Neuronal stem cell (in vitro differentiated cells): ENCODE data around the gene HS3ST3A1.

Experiments used
- DNase-seq: peaks from one replicate; pipeline ENCODE4 v3.0.0-alpha.2; 2013; ENCODE audit warnings: low spot score
- H2AFZ ChIP-seq: one replicate; pipeline ENCODE4 v1.6.1; 2013; ENCODE audit warnings: mild to moderate bottlenecking, low read length, inconsistent platforms
- H2AK5ac ChIP-seq: 2 replicates; pipeline ENCODE4 v1.6.1; 2013; ENCODE audit warnings: low read depth, mild to moderate bottlenecking, inconsistent platforms, low read length, moderate library complexity, mixed read lengths
- H2BK120ac ChIP-seq: 2 replicates; pipeline ENCODE4 v1.6.1; 2013; ENCODE audit warnings: low read depth, mild to moderate bottlenecking, inconsistent platforms, low read length, moderate library complexity, mixed read lengths
- H2BK12ac ChIP-seq: one replicate; pipeline ENCODE4 v1.6.1; 2013; ENCODE audit warnings: low read length, inconsistent platforms
- H2BK15ac ChIP-seq: 2 replicates; pipeline ENCODE4 v1.6.1; 2013; ENCODE audit warnings: mild to moderate bottlenecking, low read length, inconsistent platforms, mixed read lengths
- H2BK5ac ChIP-seq: one replicate; pipeline ENCODE4 v1.6.1; 2013; ENCODE audit warnings: inconsistent platforms, mild to moderate bottlenecking, low read length, moderate library complexity
- H3K14ac ChIP-seq: one replicate; pipeline ENCODE4 v1.6.1; 2013; ENCODE audit warnings: low read length, inconsistent platforms
- H3K18ac ChIP-seq: 2 replicates; pipeline ENCODE4 v1.6.1; 2013; ENCODE audit warnings: low read length, inconsistent platforms
- H3K23ac ChIP-seq: 2 replicates; pipeline ENCODE4 v1.6.1; 2013; ENCODE audit warnings: low read depth, mild to moderate bottlenecking, mixed read lengths, low read length, inconsistent platforms; ENCODE audit not compliant: poor library complexity
- H3K27ac ChIP-seq: replicated peaks from 3 replicates; pipeline ENCODE4 v1.5.1; 2013; ENCODE audit warnings: low read length, inconsistent platforms
- H3K27me3 ChIP-seq, 3 experiments: 2 replicates each; pipeline ENCODE4 v1.6.1; 2013; ENCODE audit warnings: low read length in 3 of 3, mild to moderate bottlenecking in 2 of 3, inconsistent platforms in 1 of 3, low read depth in 1 of 3, mixed read lengths in 1 of 3, moderate library complexity in 1 of 3; ENCODE audit not compliant: control insufficient read depth in 3 of 3, insufficient read depth in 3 of 3
- H3K36me3 ChIP-seq, 2 donors: replicated peaks in 1 of 2; 2 replicates each; pipeline ENCODE4 v1.6.1; 2013; ENCODE audit warnings: low read length in 2 of 2; ENCODE audit not compliant: control insufficient read depth in 2 of 2, insufficient read depth in 2 of 2
- H3K4ac ChIP-seq: 2 replicates; pipeline ENCODE4 v1.6.1; 2013; ENCODE audit warnings: inconsistent platforms, mild to moderate bottlenecking, low read length, moderate library complexity
- H3K4me1 ChIP-seq, 2 donors: 1 replicate in 1 of 2; 2 replicates in 1 of 2; pipeline ENCODE4 v1.6.1; 2013; ENCODE audit warnings: low read length in 2 of 2, low read depth in 1 of 2; ENCODE audit not compliant: control insufficient read depth in 2 of 2, insufficient read depth in 1 of 2
- H3K4me2 ChIP-seq: one replicate; pipeline ENCODE4 v1.6.1; 2013; ENCODE audit warnings: mild to moderate bottlenecking, low read length, inconsistent platforms; ENCODE audit not compliant: insufficient read depth, poor library complexity, severe bottlenecking
- H3K4me3 ChIP-seq, 2 donors: 2 replicates each; pipeline ENCODE4 v1.5.1; 2013; ENCODE audit warnings: low read length in 2 of 2, mild to moderate bottlenecking in 2 of 2, inconsistent platforms in 1 of 2, moderate library complexity in 1 of 2
- H3K79me1 ChIP-seq: one replicate; pipeline ENCODE4 v1.6.1; 2013; ENCODE audit warnings: low read depth, mild to moderate bottlenecking, inconsistent platforms, low read length, moderate library complexity
- H3K9ac ChIP-seq: one replicate; pipeline ENCODE4 v1.6.1; 2013; ENCODE audit warnings: mild to moderate bottlenecking, low read depth, low read length, inconsistent platforms; ENCODE audit not compliant: poor library complexity
- H3K9me3 ChIP-seq, 2 donors: replicated peaks in 1 of 2; 2 replicates each; pipeline versions ENCODE3 to v1.6.1; 2013; ENCODE audit warnings: low read length in 2 of 2, mild to moderate bottlenecking in 2 of 2, inconsistent platforms in 1 of 2, low read depth in 1 of 2, mixed read lengths in 1 of 2, moderate library complexity in 1 of 2; ENCODE audit not compliant: control insufficient read depth in 2 of 2, insufficient read depth in 1 of 2
- H4K8ac ChIP-seq: one replicate; pipeline ENCODE4 v1.6.1; 2013; ENCODE audit warnings: low read depth, mild to moderate bottlenecking, inconsistent platforms, low read length, moderate library complexity
- H4K91ac ChIP-seq: one replicate; pipeline ENCODE4 v1.6.1; 2013; ENCODE audit warnings: low read length, low read depth, mild to moderate bottlenecking, inconsistent platforms; ENCODE audit not compliant: poor library complexity
- WGBS, 2 donors: extraction: QIAGEN DNeasy Blood & Tissue Kit; methylation state at CpG; one replicate each; pipeline ENCODE4 v1.1.7; 2013; ENCODE audit warnings: missing lambda C conversion rate in 2 of 2, mixed read lengths in 1 of 2; ENCODE audit not compliant: insufficient read length in 2 of 2, insufficient replicate concordance in 1 of 2; ENCODE audit errors: extremely low coverage in 2 of 2; 5-methylcytosine and 5-hydroxymethylcytosine counted together

HS3ST3A1 gene

GRCh38 chr17:13508896-13509295 lies 92.8 kb downstream of the HS3ST3A1 start:
- Histone ChIP-seq H3K27ac (no peak overlapping the region), H3K18ac (no peak overlapping the region), H2BK120ac (no peak overlapping the region), H3K9me3 (no peaks in the 10 kb centered on the region), H3K36me3 (peaks cover 0 to 24% of the 10 kb centered on the region in 2 donors), H3K79me1 (no peaks in the 10 kb centered on the region), H4K8ac (no peak overlapping the region), H3K4me1 (peaks cover 0 to 4% of the 10 kb centered on the region in 2 donors), H3K4me2 (no peak overlapping the region), H2AFZ (no peak overlapping the region), H3K4ac (no peak overlapping the region), H3K27me3 (no peaks in the 10 kb centered on the region), H2BK12ac (no peak overlapping the region), H2AK5ac (no peak overlapping the region), H2BK15ac (no peak overlapping the region), H3K9ac (no peak overlapping the region), H3K14ac (no peak overlapping the region), H3K4me3 (no peak overlapping the region), H4K91ac (no peak overlapping the region), H3K23ac (no peak overlapping the region), H2BK5ac (no peak overlapping the region)
- no CpG with 5 or more reads among the region's 2 CpGs for WGBS, 2 donors
- DNase-seq: no peak

- H3K18ac ChIP-seq: no peak overlapping the region
- no peak overlapping the region for H2AK5ac ChIP-seq
- no peak overlapping the region for H3K23ac ChIP-seq
- peaks cover 0 to 23% of the 10 kb centered on the region in 2 donors for H3K36me3 ChIP-seq
- no peaks in the 10 kb centered on the region for H3K27me3 ChIP-seq
- H3K79me1 ChIP-seq: no peaks in the 10 kb centered on the region
- no CpG with 5 or more reads among the region's 6 CpGs for WGBS, 2 donors
- H3K4me2 ChIP-seq: no peak overlapping the region
- H3K4ac ChIP-seq: no peak overlapping the region
- H2AFZ ChIP-seq: no peak overlapping the region
- H4K91ac ChIP-seq: no peak overlapping the region
- H2BK15ac ChIP-seq: no peak overlapping the region
- H3K9ac ChIP-seq: no peak overlapping the region
- DNase-seq: no peak
- H3K4me1 ChIP-seq: no peaks in the 10 kb centered on the region
- no peaks in the 10 kb centered on the region for H3K9me3 ChIP-seq
- no peak overlapping the region for H4K8ac ChIP-seq
- H2BK120ac ChIP-seq: no peak overlapping the region
- no peak overlapping the region for H3K27ac ChIP-seq
- H2BK5ac ChIP-seq: no peak overlapping the region
- no peak overlapping the region for H3K4me3 ChIP-seq
- H3K14ac ChIP-seq: no peak overlapping the region
- H2BK12ac ChIP-seq: no peak overlapping the region
Measured at GRCh38 chr17:13503526-13503925, 98.2 kb downstream of the HS3ST3A1 start.

- H3K18ac ChIP-seq: no peak overlapping the region
- H3K4me1 ChIP-seq: no peaks in the 10 kb centered on the region
- no peaks in the 10 kb centered on the region for H3K9me3 ChIP-seq
- no peak overlapping the region for H3K4ac ChIP-seq
- no peak overlapping the region for H4K8ac ChIP-seq
- H3K4me2 ChIP-seq: no peak overlapping the region
- no peak overlapping the region for H2BK5ac ChIP-seq
- no peaks in the 10 kb centered on the region for H3K27me3 ChIP-seq
- H3K36me3 ChIP-seq: peaks cover 0 to 14% of the 10 kb centered on the region in 2 donors
- no peak overlapping the region for H2AK5ac ChIP-seq
- H2BK15ac ChIP-seq: no peak overlapping the region
- no peak overlapping the region for H3K14ac ChIP-seq
- H4K91ac ChIP-seq: no peak overlapping the region
- H2BK12ac ChIP-seq: no peak overlapping the region
- H3K79me1 ChIP-seq: no peaks in the 10 kb centered on the region
- no peak overlapping the region for H2AFZ ChIP-seq
- H2BK120ac ChIP-seq: no peak overlapping the region
- H3K4me3 ChIP-seq: no peak overlapping the region
- no CpG with 5 or more reads among the region's 2 CpGs for WGBS, 2 donors
- no peak for DNase-seq
- H3K27ac ChIP-seq: no peak overlapping the region
- no peak overlapping the region for H3K23ac ChIP-seq
- H3K9ac ChIP-seq: no peak overlapping the region
Measured at GRCh38 chr17:13502263-13502662, 99.5 kb downstream of the HS3ST3A1 start.

- H2AK5ac ChIP-seq: no peak overlapping the region
- H3K4me1 ChIP-seq: no peaks in the 10 kb centered on the region
- no peak for DNase-seq
Measured at GRCh38 chr17:13500947-13501346, 100.8 kb downstream of the HS3ST3A1 start.

More at GRCh38 chr17:13500947-13501346, 100.8 kb downstream of the HS3ST3A1 start:
- Histone ChIP-seq H2BK12ac (no peak overlapping the region), H3K9me3 (no peaks in the 10 kb centered on the region), H2BK120ac (no peak overlapping the region), H3K36me3 (peaks cover 0 to 19% of the 10 kb centered on the region in 2 donors), H2BK5ac (no peak overlapping the region), H4K8ac (no peak overlapping the region), H3K14ac (no peak overlapping the region), H2AFZ (no peak overlapping the region), H3K4me3 (no peak overlapping the region), H3K18ac (no peak overlapping the region), H3K79me1 (no peaks in the 10 kb centered on the region), H3K27ac (no peak overlapping the region), H3K27me3 (no peaks in the 10 kb centered on the region), H3K4me2 (no peak overlapping the region), H2BK15ac (no peak overlapping the region), H4K91ac (no peak overlapping the region), H3K4ac (no peak overlapping the region), H3K23ac (no peak overlapping the region), H3K9ac (no peak overlapping the region)
- no CpG with 5 or more reads among the region's 7 CpGs for WGBS, 2 donors
